Measurements from ENCODE around the gene CAMK1. TPM values are rescaled to one million over a fixed set of nuclear protein-coding genes. Genes with fewer than 3 reads are reported as not detected.

CAMK1 gene
- total and polyA plus RNA-seq, 11 donors = 9.7 to 26.3 (median 14.7) TPM

DNA sequence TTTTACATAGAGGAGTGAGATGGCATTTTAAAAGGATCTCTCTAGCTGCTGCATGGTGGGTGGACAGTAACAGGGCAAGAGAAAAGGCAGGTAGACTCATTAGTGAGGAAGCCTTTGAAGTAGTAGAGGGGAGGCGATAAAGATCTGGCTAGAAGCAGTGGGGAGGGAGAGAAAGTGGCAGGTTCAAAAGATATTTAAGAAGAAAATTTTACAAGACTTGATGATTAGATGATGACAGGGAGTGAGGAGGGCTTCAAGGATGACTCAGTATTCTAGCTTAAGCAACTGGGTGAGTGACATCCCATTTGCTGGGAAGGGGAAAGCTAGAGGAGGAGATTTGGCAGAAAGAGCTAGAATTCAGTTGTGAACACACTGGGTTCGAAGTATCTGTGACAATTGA, 42.0 kb downstream of the CAMK1 start:
- H3K27ac ChIP-seq = no peak overlapping the region
- H3K4me3 ChIP-seq = no peak overlapping the region
- peaks cover 3 to 24% (median 9%) of the 10 kb centered on the region in 12 donors for H3K4me1 ChIP-seq
- WGBS, 4 donors = 80 to 91% (median 86%) methylated on average over 2 of the region's 2 CpGs
- DNase-seq = no peak
- intact Hi-C loops (cut with DNase I) = loop anchor here in 1 of 10 donors (10.0 kb wide), 1 partner anchor 223 kb away; no protein-coding TSS in a partner anchor
- H3K36me3 ChIP-seq = no peaks in the 10 kb centered on the region
- H3K27me3 ChIP-seq = no peaks in the 10 kb centered on the region
- ATAC-seq = no peak
- TF ChIP-seq, protein P1, sequence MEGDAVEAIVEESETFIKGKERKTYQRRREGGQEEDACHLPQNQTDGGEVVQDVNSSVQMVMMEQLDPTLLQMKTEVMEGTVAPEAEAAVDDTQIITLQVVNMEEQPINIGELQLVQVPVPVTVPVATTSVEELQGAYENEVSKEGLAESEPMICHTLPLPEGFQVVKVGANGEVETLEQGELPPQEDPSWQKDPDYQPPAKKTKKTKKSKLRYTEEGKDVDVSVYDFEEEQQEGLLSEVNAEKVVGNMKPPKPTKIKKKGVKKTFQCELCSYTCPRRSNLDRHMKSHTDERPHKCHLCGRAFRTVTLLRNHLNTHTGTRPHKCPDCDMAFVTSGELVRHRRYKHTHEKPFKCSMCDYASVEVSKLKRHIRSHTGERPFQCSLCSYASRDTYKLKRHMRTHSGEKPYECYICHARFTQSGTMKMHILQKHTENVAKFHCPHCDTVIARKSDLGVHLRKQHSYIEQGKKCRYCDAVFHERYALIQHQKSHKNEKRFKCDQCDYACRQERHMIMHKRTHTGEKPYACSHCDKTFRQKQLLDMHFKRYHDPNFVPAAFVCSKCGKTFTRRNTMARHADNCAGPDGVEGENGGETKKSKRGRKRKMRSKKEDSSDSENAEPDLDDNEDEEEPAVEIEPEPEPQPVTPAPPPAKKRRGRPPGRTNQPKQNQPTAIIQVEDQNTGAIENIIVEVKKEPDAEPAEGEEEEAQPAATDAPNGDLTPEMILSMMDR (IDR thresholded peaks at IDR 0.05) = no peak
- no peak for TF ChIP-seq POLR2A (IDR thresholded peaks at IDR 0.05)
- H3K9me3 ChIP-seq = no peaks in the 10 kb centered on the region

DNA sequence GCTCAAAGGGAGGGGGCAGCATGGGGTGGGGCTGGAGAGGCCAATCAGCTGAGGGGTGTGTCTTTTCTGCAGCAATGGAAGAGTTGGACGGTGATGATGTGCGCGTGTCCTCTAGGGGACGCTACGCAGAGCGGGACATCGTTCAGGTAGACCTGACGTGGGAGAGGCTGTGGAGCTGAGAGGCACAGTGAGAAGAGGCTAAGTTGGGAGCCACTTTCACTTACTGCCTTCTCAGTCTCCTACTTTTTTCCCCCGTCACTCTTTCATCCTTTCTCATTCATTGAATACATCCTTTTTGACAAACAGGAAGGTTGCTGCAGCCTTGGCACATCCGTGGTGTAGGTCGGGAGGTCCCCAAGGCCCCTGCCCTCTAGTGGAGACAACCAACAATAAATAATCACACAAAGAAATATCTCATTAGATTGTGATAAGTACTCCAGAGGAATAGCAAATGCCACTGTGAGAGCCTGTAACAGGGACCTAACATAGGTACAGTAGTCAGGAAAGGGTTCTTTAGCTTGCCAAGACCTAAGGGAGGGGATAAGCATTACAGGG, 42.6 kb downstream of the CAMK1 start:
- WGBS, 4 donors = 9 to 12% (median 11%) methylated on average over 11 of the region's 11 CpGs
- no peaks in the 10 kb centered on the region for H3K9me3 ChIP-seq

DNA sequence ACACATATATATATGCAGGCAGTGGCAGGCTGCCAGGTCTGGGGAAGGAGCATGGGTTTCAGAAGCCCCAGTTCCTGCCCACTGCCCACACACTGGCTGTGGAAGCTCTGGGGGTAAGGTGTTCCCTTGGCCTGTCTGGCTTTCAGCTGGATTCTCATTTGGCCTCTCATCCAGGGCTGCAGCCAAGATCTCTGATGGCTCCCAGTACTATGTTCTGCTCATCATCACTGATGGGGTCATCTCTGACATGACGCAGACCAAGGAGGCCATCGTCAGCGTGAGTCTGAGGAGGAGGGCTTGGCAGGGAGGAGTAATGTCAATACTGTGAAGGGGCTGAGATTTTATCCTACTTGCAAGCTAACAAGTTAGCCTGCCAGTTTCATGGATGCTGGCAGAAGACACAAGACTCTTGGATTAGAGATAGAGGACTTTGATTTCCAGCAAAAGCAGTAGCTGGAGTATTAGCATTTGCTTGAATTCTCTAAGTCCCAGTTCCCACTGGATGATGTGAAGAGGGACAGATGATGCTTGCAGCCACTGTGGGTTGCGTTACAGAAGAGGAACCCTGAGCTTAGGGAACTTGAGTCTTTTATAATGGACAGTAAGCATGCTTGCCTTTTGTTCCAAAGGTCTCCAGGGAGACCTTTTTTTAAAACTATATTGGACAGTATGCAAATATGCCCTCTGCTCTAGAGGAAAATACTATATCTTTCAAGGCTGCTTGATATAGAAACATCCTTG, 43.8 kb downstream of the CAMK1 start:
- TF ChIP-seq, protein P1 (IDR thresholded peaks at IDR 0.05) = no peak
- no peak for TF ChIP-seq POLR2A (IDR thresholded peaks at IDR 0.05)
- intact Hi-C loops (cut with DNase I) = loop anchor here in 1 of 10 donors (10.0 kb wide), 1 partner anchor 221 kb away; no protein-coding TSS in a partner anchor
- no peaks in the 10 kb centered on the region for H3K36me3 ChIP-seq
- H3K27me3 ChIP-seq = no peaks in the 10 kb centered on the region
- H3K4me1 ChIP-seq = peaks cover 0 to 17% (median 2%) of the 10 kb centered on the region in 12 donors
- no peak overlapping the region for H3K27ac ChIP-seq
- ATAC-seq (no peak), DNase-seq (no peak)
- WGBS, 4 donors = 80 to 93% (median 83%) methylated on average over 4 of the region's 4 CpGs
- no peaks in the 10 kb centered on the region for H3K9me3 ChIP-seq
- no peak overlapping the region for H3K4me3 ChIP-seq

More for the DNA sequence above, 42.6 kb downstream of the CAMK1 start:
- ATAC-seq (no peak), DNase-seq (no peak)
- Histone ChIP-seq H3K27ac (no peak overlapping the region), H3K4me3 (no peak overlapping the region), H3K27me3 (no peaks in the 10 kb centered on the region), H3K4me1 (peaks cover 0 to 18% (median 3%) of the 10 kb centered on the region in 12 donors), H3K36me3 (no peaks in the 10 kb centered on the region)
- TF ChIP-seq POLR2A (IDR thresholded peaks at IDR 0.05) = no peak
- TF ChIP-seq, protein P1 (IDR thresholded peaks at IDR 0.05) = peak in 7 of 12 donors; percentile 7 to 37 (median 26)
- intact Hi-C loops (cut with DNase I) = loop anchor here in 1 of 10 donors (10.0 kb wide), 1 partner anchor 222 kb away; no protein-coding TSS in a partner anchor

DNA sequence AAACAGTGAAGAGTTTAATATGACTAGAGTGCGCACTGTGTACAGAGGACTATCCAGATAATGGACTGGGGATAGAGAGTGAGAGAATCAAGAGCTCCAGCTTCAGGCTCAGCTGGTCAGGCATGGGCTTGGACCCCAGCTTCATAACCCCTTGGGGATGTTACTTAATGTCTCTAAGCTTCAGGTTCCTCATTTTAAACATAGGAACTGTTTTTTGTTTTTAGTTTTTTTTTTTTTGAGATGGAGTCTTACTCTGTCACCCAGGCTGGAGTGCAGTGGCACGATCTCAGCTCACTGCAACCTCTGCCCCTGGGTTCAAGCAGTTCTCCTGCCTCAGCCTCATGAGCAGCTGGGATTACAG, 48.1 kb downstream of the CAMK1 start:
- Histone ChIP-seq H3K36me3 (no peaks in the 10 kb centered on the region), H3K9me3 (no peaks in the 10 kb centered on the region), H3K4me3 (no peak overlapping the region), H3K4me1 (peaks cover 0 to 4% (median 0%) of the 10 kb centered on the region in 12 donors), H3K27me3 (no peaks in the 10 kb centered on the region), H3K27ac (no peak overlapping the region)
- TF ChIP-seq POLR2A (IDR thresholded peaks at IDR 0.05) = no peak
- TF ChIP-seq, protein P1 (IDR thresholded peaks at IDR 0.05) = no peak
- DNase-seq = no peak
- no peak for ATAC-seq
- 85 to 90% (median 89%) methylated on average over 2 of the region's 2 CpGs for WGBS, 4 donors
- intact Hi-C loops (cut with DNase I) = loop anchor here in 1 of 10 donors (10.0 kb wide), 1 partner anchor 217 kb away; no protein-coding TSS in a partner anchor

Measured in heart left ventricle (tissue), 16 donors.